Neuronal stem cell (in vitro differentiated cells): ENCODE results near the gene LDHD.
A peak's percentile ranks its signal among the peaks of the same experiment; 100 is the strongest.

Source experiments
- DNase-seq: peaks from one replicate; pipeline ENCODE4 v3.0.0-alpha.2; 2013; ENCODE audit warnings: low spot score
- H2AFZ ChIP-seq: one replicate; pipeline ENCODE4 v1.6.1; 2013; ENCODE audit warnings: mild to moderate bottlenecking, low read length, inconsistent platforms
- H2AK5ac ChIP-seq: 2 replicates; pipeline ENCODE4 v1.6.1; 2013; ENCODE audit warnings: low read depth, mild to moderate bottlenecking, inconsistent platforms, low read length, moderate library complexity, mixed read lengths
- H2BK120ac ChIP-seq: 2 replicates; pipeline ENCODE4 v1.6.1; 2013; ENCODE audit warnings: low read depth, mild to moderate bottlenecking, inconsistent platforms, low read length, moderate library complexity, mixed read lengths
- H2BK12ac ChIP-seq: one replicate; pipeline ENCODE4 v1.6.1; 2013; ENCODE audit warnings: low read length, inconsistent platforms
- H2BK15ac ChIP-seq: 2 replicates; pipeline ENCODE4 v1.6.1; 2013; ENCODE audit warnings: mild to moderate bottlenecking, low read length, inconsistent platforms, mixed read lengths
- H2BK5ac ChIP-seq: one replicate; pipeline ENCODE4 v1.6.1; 2013; ENCODE audit warnings: inconsistent platforms, mild to moderate bottlenecking, low read length, moderate library complexity
- H3K14ac ChIP-seq: one replicate; pipeline ENCODE4 v1.6.1; 2013; ENCODE audit warnings: low read length, inconsistent platforms
- H3K18ac ChIP-seq: 2 replicates; pipeline ENCODE4 v1.6.1; 2013; ENCODE audit warnings: low read length, inconsistent platforms
- H3K23ac ChIP-seq: 2 replicates; pipeline ENCODE4 v1.6.1; 2013; ENCODE audit warnings: low read depth, mild to moderate bottlenecking, mixed read lengths, low read length, inconsistent platforms; ENCODE audit not compliant: poor library complexity
- H3K27ac ChIP-seq: replicated peaks from 3 replicates; pipeline ENCODE4 v1.5.1; 2013; ENCODE audit warnings: low read length, inconsistent platforms
- H3K27me3 ChIP-seq, 3 experiments: 2 replicates each; pipeline ENCODE4 v1.6.1; 2013; ENCODE audit warnings: low read length in 3 of 3, mild to moderate bottlenecking in 2 of 3, inconsistent platforms in 1 of 3, low read depth in 1 of 3, mixed read lengths in 1 of 3, moderate library complexity in 1 of 3; ENCODE audit not compliant: control insufficient read depth in 3 of 3, insufficient read depth in 3 of 3
- H3K36me3 ChIP-seq, 2 donors: replicated peaks in 1 of 2; 2 replicates each; pipeline ENCODE4 v1.6.1; 2013; ENCODE audit warnings: low read length in 2 of 2; ENCODE audit not compliant: control insufficient read depth in 2 of 2, insufficient read depth in 2 of 2
- H3K4ac ChIP-seq: 2 replicates; pipeline ENCODE4 v1.6.1; 2013; ENCODE audit warnings: inconsistent platforms, mild to moderate bottlenecking, low read length, moderate library complexity
- H3K4me1 ChIP-seq, 2 donors: 1 replicate in 1 of 2; 2 replicates in 1 of 2; pipeline ENCODE4 v1.6.1; 2013; ENCODE audit warnings: low read length in 2 of 2, low read depth in 1 of 2; ENCODE audit not compliant: control insufficient read depth in 2 of 2, insufficient read depth in 1 of 2
- H3K4me2 ChIP-seq: one replicate; pipeline ENCODE4 v1.6.1; 2013; ENCODE audit warnings: mild to moderate bottlenecking, low read length, inconsistent platforms; ENCODE audit not compliant: insufficient read depth, poor library complexity, severe bottlenecking
- H3K4me3 ChIP-seq, 2 donors: 2 replicates each; pipeline ENCODE4 v1.5.1; 2013; ENCODE audit warnings: low read length in 2 of 2, mild to moderate bottlenecking in 2 of 2, inconsistent platforms in 1 of 2, moderate library complexity in 1 of 2
- H3K79me1 ChIP-seq: one replicate; pipeline ENCODE4 v1.6.1; 2013; ENCODE audit warnings: low read depth, mild to moderate bottlenecking, inconsistent platforms, low read length, moderate library complexity
- H3K9ac ChIP-seq: one replicate; pipeline ENCODE4 v1.6.1; 2013; ENCODE audit warnings: mild to moderate bottlenecking, low read depth, low read length, inconsistent platforms; ENCODE audit not compliant: poor library complexity
- H3K9me3 ChIP-seq, 2 donors: replicated peaks in 1 of 2; 2 replicates each; pipeline versions ENCODE3 to v1.6.1; 2013; ENCODE audit warnings: low read length in 2 of 2, mild to moderate bottlenecking in 2 of 2, inconsistent platforms in 1 of 2, low read depth in 1 of 2, mixed read lengths in 1 of 2, moderate library complexity in 1 of 2; ENCODE audit not compliant: control insufficient read depth in 2 of 2, insufficient read depth in 1 of 2
- H4K8ac ChIP-seq: one replicate; pipeline ENCODE4 v1.6.1; 2013; ENCODE audit warnings: low read depth, mild to moderate bottlenecking, inconsistent platforms, low read length, moderate library complexity
- H4K91ac ChIP-seq: one replicate; pipeline ENCODE4 v1.6.1; 2013; ENCODE audit warnings: low read length, low read depth, mild to moderate bottlenecking, inconsistent platforms; ENCODE audit not compliant: poor library complexity
- WGBS, 2 donors: extraction: QIAGEN DNeasy Blood & Tissue Kit; methylation state at CpG; one replicate each; pipeline ENCODE4 v1.1.7; 2013; ENCODE audit warnings: missing lambda C conversion rate in 2 of 2, mixed read lengths in 1 of 2; ENCODE audit not compliant: insufficient read length in 2 of 2, insufficient replicate concordance in 1 of 2; ENCODE audit errors: extremely low coverage in 2 of 2; 5-methylcytosine and 5-hydroxymethylcytosine counted together

The LDHD gene

DNA sequence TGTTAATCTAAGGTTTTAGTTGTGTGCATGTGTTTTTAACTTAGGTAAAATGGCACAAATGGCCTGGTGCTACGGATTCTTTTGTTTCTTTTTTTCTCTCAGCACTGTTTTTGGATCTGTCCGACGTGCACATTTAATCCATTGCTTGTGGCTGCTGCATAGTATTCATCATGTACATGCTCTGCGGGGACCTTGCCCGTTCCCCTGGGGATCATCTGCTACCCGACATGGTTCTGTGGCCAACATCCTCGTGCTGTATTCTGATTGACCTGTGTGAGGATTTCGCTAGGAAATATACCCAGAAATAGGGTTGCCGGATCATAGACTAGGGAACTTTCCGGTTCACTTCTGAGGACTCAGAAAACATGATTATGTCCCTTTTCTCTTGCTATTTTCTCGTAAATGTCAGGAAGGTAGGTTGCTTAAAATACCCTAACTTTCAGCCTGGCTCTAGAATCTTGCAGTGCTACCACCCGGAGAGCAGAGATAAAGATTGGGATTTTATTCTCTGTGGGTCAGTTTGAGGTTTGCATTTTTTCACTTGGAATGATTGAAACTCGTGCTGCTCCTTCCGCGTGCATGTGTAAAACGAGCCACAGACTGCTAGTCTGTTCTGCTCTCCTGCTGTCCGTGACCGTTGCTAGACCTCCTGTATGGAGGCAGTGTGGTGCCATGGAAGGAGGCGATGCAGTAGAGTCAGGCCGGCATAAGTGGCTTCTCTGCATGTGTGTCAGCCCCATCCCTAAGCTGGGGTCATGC, 42.9 kb downstream of the LDHD start:
- H2BK120ac ChIP-seq: no peak overlapping the region

DNA sequence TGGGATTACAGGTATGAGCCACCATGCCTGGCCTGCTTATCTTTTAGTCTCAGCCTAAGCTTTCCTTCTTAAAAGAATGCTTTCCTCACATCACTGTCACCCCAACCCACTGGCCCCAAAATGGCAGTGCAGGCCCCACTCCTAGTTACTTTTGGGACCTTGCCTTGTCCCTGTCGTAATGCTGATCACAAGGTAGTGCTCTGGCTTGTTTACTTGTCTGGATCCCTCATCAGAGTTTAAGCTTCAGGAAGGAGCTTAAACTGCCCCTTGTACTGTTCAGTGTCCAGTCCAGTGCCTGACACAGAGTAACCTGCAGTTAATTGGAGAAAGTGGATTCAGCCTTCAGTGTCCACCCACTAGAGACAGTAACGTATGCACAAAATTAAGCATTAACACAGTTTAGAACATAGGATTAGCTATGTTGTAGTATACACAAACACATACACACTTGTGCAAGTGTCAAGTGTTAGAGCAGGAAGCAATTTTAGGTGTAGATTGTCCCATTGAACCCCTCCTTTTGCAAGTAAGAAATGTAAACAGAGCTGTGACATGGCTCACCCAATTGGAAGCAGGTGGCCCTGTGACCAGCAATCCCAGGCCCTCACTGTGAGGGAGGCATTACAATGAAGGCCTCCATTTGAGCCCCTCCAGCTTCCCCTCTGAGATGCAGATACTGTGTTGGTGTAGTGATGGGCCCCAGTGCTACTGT, 44.2 kb downstream of the LDHD start:
- Histone ChIP-seq H3K18ac (no peak overlapping the region), H2AK5ac (no peak overlapping the region), H3K4me3 (no peak overlapping the region), H3K4ac (no peak overlapping the region), H3K36me3 (no peaks in the 10 kb centered on the region), H2BK5ac (no peak overlapping the region), H2BK12ac (no peak overlapping the region), H2AFZ (no peak overlapping the region), H3K27me3 (no peaks in the 10 kb centered on the region), H4K91ac (no peak overlapping the region), H3K9me3 (peaks cover 0 to 4% of the 10 kb centered on the region in 2 donors), H2BK120ac (no peak overlapping the region), H3K4me2 (no peak overlapping the region), H2BK15ac (no peak overlapping the region), H3K9ac (no peak overlapping the region), H3K14ac (no peak overlapping the region), H4K8ac (no peak overlapping the region), H3K23ac (no peak overlapping the region), H3K79me1 (peaks cover 4% of the 10 kb centered on the region), H3K4me1 (peaks cover 0 to 6% of the 10 kb centered on the region in 2 donors), H3K27ac (no peak overlapping the region)
- DNase-seq: no peak
- WGBS, 2 donors: no CpG with 5 or more reads among the region's 2 CpGs

More for the DNA sequence above, 42.9 kb downstream of the LDHD start:
- Histone ChIP-seq H3K4me1 (peaks cover 0 to 6% of the 10 kb centered on the region in 2 donors), H3K4me3 (no peak overlapping the region), H3K4ac (no peak overlapping the region), H3K27me3 (no peaks in the 10 kb centered on the region), H2BK12ac (no peak overlapping the region), H3K23ac (peak overlapping the region; percentile 87), H2AFZ (no peak overlapping the region), H4K8ac (peak overlapping the region; percentile 56), H3K4me2 (no peak overlapping the region), H3K14ac (peak overlapping the region; percentile 73), H3K79me1 (peaks cover 6% of the 10 kb centered on the region), H3K18ac (peak overlapping the region; percentile 76), H2BK5ac (no peak overlapping the region), H4K91ac (no peak overlapping the region), H3K36me3 (no peaks in the 10 kb centered on the region), H3K9me3 (peaks cover 0 to 7% of the 10 kb centered on the region in 2 donors), H2BK15ac (no peak overlapping the region), H2AK5ac (no peak overlapping the region), H3K27ac (no peak overlapping the region), H3K9ac (no peak overlapping the region)
- WGBS, 2 donors: no CpG with 5 or more reads among the region's 20 CpGs
- DNase-seq: no peak

GRCh38 chr16:75071621-75072020, 45.0 kb downstream of the LDHD start:
- Histone ChIP-seq H3K4me2 (no peak overlapping the region), H2BK5ac (no peak overlapping the region), H3K18ac (no peak overlapping the region), H3K9me3 (peaks cover 0 to under 1% of the 10 kb centered on the region in 2 donors), H3K79me1 (peaks cover 4% of the 10 kb centered on the region), H2AFZ (no peak overlapping the region), H3K36me3 (no peaks in the 10 kb centered on the region), H2AK5ac (no peak overlapping the region), H4K91ac (no peak overlapping the region), H2BK120ac (no peak overlapping the region), H2BK15ac (no peak overlapping the region), H3K4me3 (no peak overlapping the region), H3K14ac (no peak overlapping the region), H3K27ac (no peak overlapping the region), H3K4ac (no peak overlapping the region), H3K23ac (no peak overlapping the region), H4K8ac (no peak overlapping the region), H3K27me3 (no peaks in the 10 kb centered on the region), H3K4me1 (peaks cover 0 to 6% of the 10 kb centered on the region in 2 donors), H3K9ac (no peak overlapping the region), H2BK12ac (no peak overlapping the region)
- DNase-seq: no peak
- WGBS, 2 donors: no CpG with 5 or more reads among the region's 3 CpGs
